GM18951 (cell line): ENCODE data around the gene NMNAT2.

Experiments used
- POLR2A ChIP-seq: IDR thresholded peaks from 4 replicates; pipeline ENCODE4 v1.6.1; 2011; ENCODE audit warnings: mild to moderate bottlenecking; ENCODE audit not compliant: insufficient read length, insufficient read depth; ENCODE audit errors: extremely low read depth
- in situ Hi-C: fragments of 300-500 bp; cut with MboI; formaldehyde crosslinking; loops from one replicate; pipeline ENCODE4 v1.12.0; 2022; ENCODE audit warnings: low sequenced_read_pairs, mixed read lengths, inconsistent platforms; ENCODE audit not compliant: unreplicated experiment

Gene NMNAT2

GRCh38 chr1:183304440-183305107 lies 113.6 kb downstream of the NMNAT2 start:
- no peak for TF ChIP-seq POLR2A
- in situ Hi-C loops, result no loop called here

- TF ChIP-seq POLR2A, result no peak
- in situ Hi-C loops, result no loop called here
Observed at GRCh38 chr1:183303901-183304300, 114.3 kb downstream of the NMNAT2 start.

- TF ChIP-seq POLR2A, result no peak
- in situ Hi-C loops, result no loop called here
Observed at GRCh38 chr1:183303323-183303645, 114.9 kb downstream of the NMNAT2 start.

GRCh38 chr1:183302452-183303322 lies 115.5 kb downstream of the NMNAT2 start:
- in situ Hi-C loops, result no loop called here
- TF ChIP-seq POLR2A, result no peak

GRCh38 chr1:183301239-183301638 lies 116.9 kb downstream of the NMNAT2 start:
- TF ChIP-seq POLR2A, result no peak
- in situ Hi-C loops, result no loop called here

GRCh38 chr1:183300828-183301227 lies 117.4 kb downstream of the NMNAT2 start:
- in situ Hi-C loops, result no loop called here
- TF ChIP-seq POLR2A, result no peak

- in situ Hi-C loops, result no loop called here
- TF ChIP-seq POLR2A, result no peak
Observed at GRCh38 chr1:183300395-183300794, 117.8 kb downstream of the NMNAT2 start.

GRCh38 chr1:183296782-183297181 lies 121.4 kb downstream of the NMNAT2 start:
- in situ Hi-C loops, result loop anchor here (25.0 kb wide), 1 partner anchor 616 kb away; no protein-coding TSS in a partner anchor
- TF ChIP-seq POLR2A, result no peak

- no peak for TF ChIP-seq POLR2A
- in situ Hi-C loops, result loop anchor here (25.0 kb wide), 1 partner anchor 617 kb away; no protein-coding TSS in a partner anchor
Observed at GRCh38 chr1:183295521-183295920, 122.7 kb downstream of the NMNAT2 start.

GRCh38 chr1:183293876-183294275 lies 124.3 kb downstream of the NMNAT2 start:
- in situ Hi-C loops, result loop anchor here (25.0 kb wide), 1 partner anchor 618 kb away; no protein-coding TSS in a partner anchor
- no peak for TF ChIP-seq POLR2A

- TF ChIP-seq POLR2A, result no peak
- in situ Hi-C loops, result loop anchor here (25.0 kb wide), 1 partner anchor 619 kb away; no protein-coding TSS in a partner anchor
Observed at GRCh38 chr1:183293241-183293640, 124.9 kb downstream of the NMNAT2 start.

GRCh38 chr1:183291802-183292514 lies 126.2 kb downstream of the NMNAT2 start:
- in situ Hi-C loops, result loop anchor here (25.0 kb wide), 1 partner anchor 620 kb away; no protein-coding TSS in a partner anchor
- TF ChIP-seq POLR2A, result no peak

GRCh38 chr1:183291216-183291762 lies 126.9 kb downstream of the NMNAT2 start:
- in situ Hi-C loops, result loop anchor here (25.0 kb wide), 1 partner anchor 621 kb away; no protein-coding TSS in a partner anchor
- TF ChIP-seq POLR2A, result no peak
